A549 treated with dexamethasone at 1 μM for 4 hours (cell line): ENCODE data around the gene EIF4EBP3. TPM values are rescaled to one million over a fixed set of nuclear protein-coding genes. Genes with fewer than 3 reads are reported as not detected.

ENCODE experiments used
- total RNA-seq: library from RNA; stranded (reverse); fragments of 200-300 nt; extraction: Qiagen RNA extraction; gene quantifications from 5 replicates; pipeline ENCODE4 v1.2.3, GENCODE V29; 2022

EIF4EBP3 gene
- 1.3 to 3.1 TPM (median 1.8 TPM) in 5 replicates for total RNA-seq

GRCh38 chr5:140547508-140548299, at the start of gene EIF4EBP3:
EIF4EBP3 (plus strand) TSS chr5:140547662; CDS start chr5:140547738, 76 bp downstream.

GRCh38 chr5:140557136-140557805, 9.8 kb downstream of the EIF4EBP3 start, which contains the start of gene SRA1:
SRA1 (minus strand) TSS chr5:140557473; CDS start chr5:140557452, 21 bp downstream.

DNA sequence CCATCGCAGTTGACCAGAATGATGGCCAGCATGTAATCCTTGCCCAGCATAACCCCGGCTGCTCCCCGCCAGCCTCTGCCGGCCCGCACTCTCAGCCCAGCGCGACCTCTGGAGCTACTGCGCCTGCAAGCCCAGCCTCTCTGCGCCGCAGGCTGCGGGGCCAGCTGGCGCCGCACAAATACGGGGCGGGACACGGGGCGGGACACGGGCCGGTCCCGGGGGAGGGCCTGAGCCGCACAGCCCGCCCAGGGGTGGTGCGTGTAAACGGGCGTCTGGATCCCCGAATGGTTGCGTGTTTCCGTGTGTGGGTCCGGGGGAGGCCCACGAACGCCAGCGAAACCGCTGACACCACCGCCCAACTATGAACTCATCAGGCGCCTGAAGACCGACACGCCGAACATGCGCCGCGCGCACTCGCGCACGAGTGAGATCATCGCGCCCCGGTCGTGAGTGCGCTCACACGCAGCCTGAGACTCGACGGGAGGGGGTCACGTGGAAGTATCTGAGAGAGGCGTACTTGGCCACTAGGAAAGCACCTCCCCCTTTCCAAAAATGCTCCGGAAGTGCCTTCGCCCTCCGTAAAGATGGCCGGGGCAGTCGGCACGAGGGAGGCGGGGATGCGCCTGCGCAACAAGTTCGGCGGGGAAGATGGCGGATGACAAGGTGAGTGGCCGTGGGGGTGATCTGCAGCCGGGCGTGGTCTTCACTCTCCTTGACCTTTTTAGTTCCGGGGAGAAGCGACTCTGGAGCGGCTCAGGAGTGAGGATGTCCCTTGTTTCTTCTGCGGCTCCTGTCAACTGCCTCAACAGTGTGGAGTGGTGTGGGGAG, 16.9 kb downstream of the EIF4EBP3 start, which contains the start of the genes APBB3 and SLC35A4:
Gene APBB3 (minus strand): TSS at position 403 of the 828 bp plus-strand sequence. CDS start 353 bp downstream, at position 50.
Gene SLC35A4 (plus strand): TSS at position 633 of the 828 bp plus-strand sequence. CDS start 2,342 bp downstream, outside the sequence.

Other genes starting within 250 kb of the EIF4EBP3 start
- gene PFDN1, start 244.6 kb upstream of the EIF4EBP3 start, total RNA-seq, result 86.3 to 143 TPM (median 88.9 TPM) in 5 replicates
- 5.5 to 6.7 TPM (median 5.7 TPM) in 5 replicates for gene HBEGF, start 201.1 kb upstream of the EIF4EBP3 start, total RNA-seq
- 0.04 TPM in 1 of 5 replicates, not detected in the others for gene SLC4A9, start 187.5 kb upstream of the EIF4EBP3 start, total RNA-seq
- 40.4 to 60.3 TPM (median 54.5 TPM) in 5 replicates for gene ANKHD1, start 145.8 kb upstream of the EIF4EBP3 start, total RNA-seq
- gene SRA1, start 9.8 kb downstream of the EIF4EBP3 start, total RNA-seq, result 37.0 to 43.4 TPM (median 40.9 TPM) in 5 replicates
- 2.9 to 6.0 TPM (median 5.6 TPM) in 5 replicates for gene APBB3, start 16.9 kb downstream of the EIF4EBP3 start, total RNA-seq
- gene SLC35A4, start 17.2 kb downstream of the EIF4EBP3 start, total RNA-seq, result 64.1 to 84.6 TPM (median 81.5 TPM) in 5 replicates
- 2.6 to 3.4 TPM (median 3.0 TPM) in 5 replicates for gene CD14, start 85.5 kb downstream of the EIF4EBP3 start, total RNA-seq
- 8.1 to 14.2 TPM (median 10.8 TPM) in 5 replicates for gene TMCO6, start 91.8 kb downstream of the EIF4EBP3 start, total RNA-seq
- 87.2 to 125 TPM (median 90.7 TPM) in 5 replicates for gene NDUFA2, start 100.0 kb downstream of the EIF4EBP3 start, total RNA-seq
- gene IK, start 100.2 kb downstream of the EIF4EBP3 start, total RNA-seq, result 101 to 114 TPM (median 104 TPM) in 5 replicates
- gene WDR55, start 117.2 kb downstream of the EIF4EBP3 start, total RNA-seq, result 24.6 to 32.8 TPM (median 31.8 TPM) in 5 replicates
- 0.37 to 0.72 TPM (median 0.49 TPM) in 5 replicates for gene DND1, start 125.9 kb downstream of the EIF4EBP3 start, total RNA-seq
- 75.3 to 80.9 TPM (median 78.3 TPM) in 5 replicates for gene HARS1, start 143.7 kb downstream of the EIF4EBP3 start, total RNA-seq
- 35.2 to 39.8 TPM (median 37.8 TPM) in 5 replicates for gene HARS2, start 143.8 kb downstream of the EIF4EBP3 start, total RNA-seq
- 87.0 to 126 TPM (median 90.9 TPM) in 5 replicates for gene ZMAT2, start 152.8 kb downstream of the EIF4EBP3 start, total RNA-seq
- 0.08 to 0.21 TPM (median 0.18 TPM) in 5 replicates for gene PCDHA1, start 238.5 kb downstream of the EIF4EBP3 start, total RNA-seq
- gene PCDHA2, start 247.2 kb downstream of the EIF4EBP3 start, total RNA-seq, result 0.02 to 0.09 TPM (median 0.06 TPM) in 5 replicates